HS-27A (cell line): ENCODE data around the gene CLCNKA.

Source experiments
- DNase-seq: peaks from one replicate; pipeline ENCODE4 v3.0.0-alpha.2; 2012; ENCODE audit warnings: low read depth, missing footprints

Gene CLCNKA

DNA sequence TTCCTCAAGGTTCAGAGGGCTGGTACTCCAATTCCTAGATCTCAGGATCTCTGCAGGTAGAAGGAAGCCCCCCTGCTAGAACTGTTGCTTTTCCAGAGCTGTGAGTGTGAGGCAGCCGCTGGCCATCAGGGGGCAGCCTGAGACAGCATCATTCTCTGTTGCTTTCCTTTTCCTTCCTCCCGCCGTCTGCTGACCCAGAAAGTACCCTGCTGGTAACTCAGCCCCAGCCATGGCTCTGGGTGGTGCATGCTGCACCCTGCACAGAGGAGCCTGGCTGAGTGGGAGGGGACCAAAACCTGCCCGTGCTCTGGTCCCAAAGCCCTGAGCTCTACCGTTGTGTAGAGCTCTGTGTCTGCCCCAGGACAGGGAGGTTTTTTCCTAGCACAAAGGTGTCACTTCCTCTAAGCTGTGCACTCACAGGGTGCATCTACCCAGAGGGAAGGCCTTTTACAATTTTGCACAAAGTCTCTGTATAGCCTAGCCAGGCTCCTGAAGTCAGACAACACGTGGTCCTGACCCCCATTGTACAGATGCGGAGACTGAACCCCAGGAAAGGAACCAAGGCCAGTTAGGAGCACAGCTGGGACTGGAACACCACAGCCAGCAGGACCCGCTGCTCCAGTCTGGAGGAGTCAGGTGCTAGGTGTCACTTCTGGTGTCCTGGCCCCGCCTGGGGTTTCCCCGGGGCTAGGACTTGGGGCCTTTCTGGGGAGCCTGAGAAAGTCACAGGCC is 57.3 kb downstream of the CLCNKA start:
- no peak for DNase-seq

DNA sequence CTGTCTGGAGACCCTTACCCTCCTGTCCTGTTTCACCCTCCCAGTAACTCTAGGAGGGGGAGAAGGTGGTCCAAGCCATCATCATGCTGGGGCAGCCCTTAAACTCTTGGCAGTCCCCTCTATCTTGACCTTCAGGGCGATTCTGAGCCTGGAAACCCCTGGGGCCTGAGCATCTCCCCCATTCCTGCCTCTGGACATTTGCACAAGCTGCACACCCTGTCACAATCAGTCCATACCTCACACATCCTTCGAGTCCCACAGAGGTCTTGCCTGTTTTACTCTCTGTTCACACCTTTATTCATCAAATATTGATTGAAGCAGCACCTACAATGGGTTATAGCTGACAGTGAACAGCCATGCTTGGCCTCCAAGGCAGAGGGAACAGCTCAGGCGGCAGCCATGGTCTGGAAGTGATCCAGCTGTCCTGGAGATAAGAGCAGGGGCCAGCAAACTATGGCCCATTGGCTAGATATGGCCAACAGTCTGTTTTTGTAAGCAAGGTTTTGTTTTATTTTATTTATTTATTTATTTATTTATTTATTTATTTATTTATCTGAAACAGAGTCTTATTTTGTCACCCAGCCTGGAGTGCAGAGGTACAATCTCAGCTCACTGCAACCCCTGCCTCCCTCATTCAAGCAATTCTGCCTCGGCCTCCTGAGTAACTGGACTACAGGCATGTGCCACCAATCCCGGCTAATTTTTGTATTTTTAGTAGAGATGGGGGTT is 58.8 kb downstream of the CLCNKA start:
- no peak for DNase-seq

DNA sequence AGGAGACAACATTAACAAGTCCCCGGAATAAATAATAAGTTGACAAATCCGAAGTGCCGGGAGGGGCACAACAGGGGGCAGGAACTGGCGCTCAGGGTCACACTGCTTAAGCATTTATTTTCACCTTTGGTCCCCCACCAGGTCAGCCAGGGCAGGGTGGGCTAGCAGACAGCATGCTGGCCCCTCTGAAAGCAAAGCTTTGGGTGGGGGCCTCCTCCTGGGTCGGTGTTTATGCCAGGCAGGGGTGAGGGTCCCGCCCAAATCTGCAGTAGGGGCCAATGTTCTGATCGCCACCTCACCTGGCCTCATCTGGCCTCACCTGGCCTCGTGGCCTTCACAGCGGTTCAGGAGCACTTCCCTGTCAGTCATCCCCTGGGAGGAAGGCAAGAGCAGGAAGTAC is 59.8 kb downstream of the CLCNKA start:
- no peak for DNase-seq

GRCh38 chr1:16082283-16083038 is 60.6 kb downstream of the CLCNKA start:
- DNase-seq, result peak; percentile 45

DNA sequence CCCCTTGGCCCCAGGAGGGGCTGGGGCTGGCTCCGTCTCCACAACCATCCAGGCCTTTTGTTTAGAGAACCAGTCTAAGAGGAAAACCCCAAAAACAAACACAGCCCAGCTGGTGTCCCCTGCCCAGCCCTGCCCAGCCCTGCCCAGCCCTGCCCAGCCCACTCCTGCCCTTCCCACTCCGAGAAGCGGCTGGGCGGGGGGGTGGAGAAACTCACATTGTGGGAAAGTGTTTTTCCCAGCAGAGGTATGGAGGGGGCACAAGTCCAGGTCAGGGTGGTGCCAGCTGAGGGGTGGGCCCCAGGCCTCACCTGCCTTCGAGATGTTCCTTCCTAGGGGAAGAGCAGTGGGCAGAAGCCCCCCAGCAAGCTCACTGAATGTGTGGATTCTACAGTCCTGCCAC is 61.6 kb downstream of the CLCNKA start:
- DNase-seq, result no peak
